HT-29 (cell line): ENCODE data around the gene TBP. TPM values are rescaled to one million over a fixed set of nuclear protein-coding genes. Genes with fewer than 3 reads are reported as not detected.
A peak's percentile ranks its signal among the peaks of the same experiment; 100 is the strongest.

ENCODE experiments used
- DNase-seq: peaks from one replicate; pipeline ENCODE4 v3.0.0-alpha.2; 2015; ENCODE audit warnings: low spot score
- total RNA-seq: library from RNA; depleted of rRNA; stranded (reverse); fragments of >200 nt; shearing (Covaris generic); gene quantifications from 2 replicates; pipeline ENCODE4 v1.2.3, GENCODE V29; 2014

The TBP gene
- total RNA-seq, 1 experiment from 2014 or later = 19.6 TPM

DNA sequence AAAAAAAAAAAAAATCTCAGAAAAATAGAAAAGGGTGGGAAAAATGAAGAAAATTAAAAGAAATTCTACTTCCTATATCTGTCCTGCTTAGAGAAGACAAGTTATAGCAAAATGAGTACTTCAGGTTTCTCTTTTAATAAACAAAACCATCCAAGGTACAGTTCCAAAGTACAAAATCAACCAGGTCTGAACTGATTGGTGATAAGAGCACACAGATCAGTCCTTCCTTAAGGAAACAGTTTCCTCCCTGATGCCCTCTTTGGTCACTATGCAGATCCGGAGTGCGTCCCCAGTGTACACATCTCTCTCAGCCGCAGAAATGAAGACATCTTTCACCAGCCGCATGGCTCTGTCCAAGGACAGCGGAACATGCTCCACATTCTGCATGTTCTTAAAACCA lies 19.2 kb upstream of the TBP start:
- no peak for DNase-seq

DNA sequence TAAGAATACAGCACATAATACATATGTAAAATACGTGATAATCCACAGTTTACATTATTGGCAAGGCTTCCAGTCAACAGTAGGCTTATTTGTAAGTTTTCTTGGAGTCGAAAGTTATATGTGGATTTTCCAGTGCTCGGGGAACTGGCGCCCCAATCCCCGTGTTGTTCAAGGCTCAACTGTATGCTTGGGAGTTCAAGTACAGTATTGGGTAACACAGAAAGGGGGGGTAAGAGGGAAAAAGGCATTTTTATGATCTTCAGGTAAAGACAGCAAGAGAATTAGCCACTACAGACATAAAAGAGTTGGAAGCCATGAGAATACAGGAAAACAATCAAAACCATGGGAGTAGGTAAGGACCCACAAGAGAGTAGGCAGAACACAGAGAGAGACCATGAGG lies 17.5 kb upstream of the TBP start:
- no peak for DNase-seq

DNA sequence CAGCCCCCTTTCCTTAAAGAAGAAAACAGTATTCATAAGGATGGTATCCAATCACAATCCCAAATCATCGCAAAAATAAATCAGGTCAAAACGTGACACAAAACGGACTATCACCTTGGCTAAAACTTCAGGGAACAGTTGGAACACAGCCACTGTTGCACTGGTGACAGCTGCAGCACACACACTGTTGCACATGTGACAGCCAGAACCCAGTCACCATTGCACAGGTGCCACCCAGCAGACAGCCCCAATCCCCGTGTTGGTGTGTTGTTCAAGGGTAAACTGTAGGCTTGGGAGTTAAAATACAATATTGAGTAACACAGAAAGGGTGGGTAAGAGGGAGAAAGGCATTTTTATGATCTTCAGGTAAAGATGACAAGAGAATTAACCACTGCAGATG lies 16.8 kb upstream of the TBP start:
- no peak for DNase-seq

DNA sequence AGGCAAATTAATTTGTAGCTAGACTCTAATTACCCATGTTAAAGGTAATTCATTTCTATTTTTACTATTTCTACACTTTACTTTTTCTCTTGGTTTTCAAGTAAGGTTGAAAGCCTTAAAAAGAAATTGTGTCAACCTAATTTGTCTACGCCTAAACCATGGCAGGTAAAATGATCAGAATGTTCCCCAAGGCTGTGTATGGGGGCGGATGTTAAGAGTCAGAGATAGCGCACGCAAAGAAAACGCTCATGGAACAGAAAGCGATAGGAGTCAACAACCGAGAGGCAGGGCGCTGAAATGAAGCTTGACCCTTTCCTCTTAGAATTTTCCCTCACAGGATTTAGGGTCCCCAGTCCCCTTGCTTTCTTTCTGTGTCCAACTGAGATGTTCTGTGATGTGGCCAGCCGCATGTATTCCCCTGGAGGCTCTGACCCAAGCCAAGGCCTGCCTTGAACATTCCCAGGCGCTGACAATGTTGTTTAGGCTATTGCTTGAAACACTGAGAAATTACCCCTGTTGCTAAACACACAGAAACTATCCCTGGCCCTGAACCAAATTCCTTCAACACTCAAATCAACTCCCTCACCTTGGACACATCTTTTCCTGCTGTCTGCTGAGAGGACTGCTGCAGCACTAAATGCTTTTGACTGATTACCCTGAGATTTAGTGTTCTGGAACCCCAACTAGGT lies 12.0 kb upstream of the TBP start:
- DNase-seq = no peak

DNA sequence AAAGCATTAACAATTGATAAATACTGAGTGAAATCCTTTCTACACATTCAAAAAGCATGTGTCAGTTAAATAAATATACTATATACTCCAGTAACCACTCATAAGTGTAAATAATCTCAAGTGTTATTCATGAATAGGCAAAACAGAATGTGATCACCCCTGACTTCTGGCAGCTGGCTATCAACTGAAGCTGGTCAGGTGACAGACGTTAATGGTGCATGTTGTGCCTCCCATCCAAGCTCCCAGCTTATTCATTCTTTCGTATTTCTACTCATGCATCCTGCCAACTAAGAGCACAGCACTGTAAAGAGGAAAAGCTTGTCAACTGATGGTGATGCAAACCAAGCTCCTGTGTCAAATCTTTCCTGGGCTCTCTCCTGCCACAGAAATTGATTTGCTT lies 8.8 kb upstream of the TBP start:
- no peak for DNase-seq

DNA sequence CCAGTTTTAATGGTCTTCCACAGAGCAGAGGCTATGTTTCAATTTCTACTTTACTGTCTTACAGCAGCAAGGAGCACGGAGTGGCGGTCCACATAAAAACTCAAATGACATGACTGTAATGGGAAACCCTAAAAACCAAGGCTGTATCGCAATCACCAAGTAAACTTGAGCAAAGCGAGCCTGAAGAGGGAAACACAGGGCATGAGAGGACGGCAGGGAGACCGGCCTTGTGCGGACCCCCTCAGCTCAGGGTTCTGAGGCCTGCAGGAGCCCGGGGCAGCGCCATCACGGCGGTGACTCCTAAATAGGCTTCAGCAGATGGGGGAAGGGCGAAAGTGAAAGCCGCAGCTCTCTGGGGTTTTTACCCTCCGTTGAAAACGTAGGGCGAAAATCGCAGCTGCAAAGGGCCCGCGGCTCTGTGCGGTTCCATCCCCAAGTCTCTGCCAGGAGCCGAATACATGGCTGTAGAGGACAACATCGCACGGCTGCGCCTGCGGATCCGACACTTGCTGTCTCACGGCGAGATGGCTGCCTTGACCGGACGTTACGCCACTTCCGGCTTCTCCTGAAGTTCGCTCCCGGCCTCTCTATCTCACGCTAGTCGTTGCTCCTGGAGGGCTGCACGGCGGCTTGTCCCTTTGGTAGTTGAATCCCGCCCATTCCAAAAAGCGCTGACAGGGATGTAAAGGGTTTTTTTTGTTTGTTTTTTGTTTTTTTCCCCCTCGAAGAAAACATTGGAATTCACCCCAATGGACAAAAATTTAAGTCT lies 1.2 kb upstream of the TBP start, which contains the start of gene PSMB1:
Gene PSMB1 (minus strand): TSS at position 543 of the 769 bp plus-strand sequence. CDS start 65 bp downstream, at position 478.
- DNase-seq = peak; percentile 92

DNA sequence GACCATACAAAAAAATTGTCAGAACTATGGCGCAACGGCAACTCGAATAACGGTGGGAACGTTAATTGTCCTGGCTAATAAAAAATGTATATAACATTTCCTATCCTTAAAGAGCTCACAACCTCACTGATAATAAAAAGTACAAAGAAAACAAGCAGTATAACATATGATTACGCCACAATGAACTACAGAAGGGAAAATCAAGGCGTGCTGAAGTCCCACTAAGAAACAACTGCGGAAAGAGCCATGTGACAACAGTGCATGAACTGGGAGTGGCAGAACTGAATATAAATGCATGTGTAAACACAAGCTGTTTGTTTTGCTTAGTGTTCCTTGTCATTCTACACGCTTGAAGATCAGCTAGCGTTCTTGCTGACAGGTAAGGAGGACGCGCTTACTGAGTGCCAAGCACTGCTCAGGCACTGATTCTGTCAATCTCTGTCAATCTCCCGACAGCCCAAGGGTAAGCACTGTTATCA lies 596 bp upstream of the TBP start:
- no peak for DNase-seq

DNA sequence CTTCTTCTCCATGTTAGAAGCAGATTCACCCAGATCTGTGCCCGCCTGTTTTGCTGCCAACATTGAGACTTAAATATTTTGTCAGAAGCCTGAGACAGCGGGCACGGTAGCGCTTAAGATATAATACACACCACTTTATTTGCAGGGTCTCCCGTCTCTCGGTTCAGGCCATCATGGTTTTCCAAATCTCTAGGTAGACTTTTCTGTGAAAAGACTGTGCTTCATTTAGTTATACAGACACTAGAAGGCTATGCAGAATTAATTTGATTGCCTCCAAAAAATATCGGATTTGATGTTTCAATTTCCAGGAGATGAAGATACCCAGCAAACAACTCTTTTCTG lies 598 bp downstream of the TBP start:
- DNase-seq = no peak

DNA sequence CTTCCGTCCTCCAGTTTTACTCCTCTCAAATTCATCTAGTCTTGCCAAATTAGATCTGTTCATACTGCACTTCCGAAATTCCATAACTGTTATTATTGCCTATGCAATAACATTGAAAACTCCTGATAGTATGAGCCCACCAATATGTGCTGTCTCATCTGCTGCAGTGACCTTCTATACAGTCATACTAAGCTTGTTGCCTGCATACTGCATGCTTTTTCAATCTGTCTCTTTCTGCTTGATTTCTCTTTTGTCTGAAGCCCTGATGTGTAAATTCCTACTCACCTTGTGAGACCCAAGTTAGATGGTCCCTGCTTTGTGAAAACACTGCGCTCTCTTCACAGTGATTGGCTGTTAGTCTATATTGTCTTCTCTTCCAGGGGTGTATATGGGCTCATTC lies 1.1 kb downstream of the TBP start:
- DNase-seq = no peak

DNA sequence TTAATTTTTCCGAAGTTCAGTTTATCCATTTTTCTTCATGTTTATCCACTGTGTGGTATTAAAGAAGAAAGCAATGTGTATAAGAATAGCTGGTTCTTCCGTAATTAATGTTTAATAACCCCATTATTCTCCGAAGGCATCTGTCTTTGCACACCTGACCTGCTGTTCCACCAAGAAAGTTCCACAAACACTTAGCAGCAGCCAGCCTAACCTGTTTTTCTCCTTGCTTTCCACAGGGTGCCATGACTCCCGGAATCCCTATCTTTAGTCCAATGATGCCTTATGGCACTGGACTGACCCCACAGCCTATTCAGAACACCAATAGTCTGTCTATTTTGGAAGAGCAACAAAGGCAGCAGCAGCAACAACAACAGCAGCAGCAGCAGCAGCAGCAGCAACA lies 7.4 kb downstream of the TBP start:
- no peak for DNase-seq

DNA sequence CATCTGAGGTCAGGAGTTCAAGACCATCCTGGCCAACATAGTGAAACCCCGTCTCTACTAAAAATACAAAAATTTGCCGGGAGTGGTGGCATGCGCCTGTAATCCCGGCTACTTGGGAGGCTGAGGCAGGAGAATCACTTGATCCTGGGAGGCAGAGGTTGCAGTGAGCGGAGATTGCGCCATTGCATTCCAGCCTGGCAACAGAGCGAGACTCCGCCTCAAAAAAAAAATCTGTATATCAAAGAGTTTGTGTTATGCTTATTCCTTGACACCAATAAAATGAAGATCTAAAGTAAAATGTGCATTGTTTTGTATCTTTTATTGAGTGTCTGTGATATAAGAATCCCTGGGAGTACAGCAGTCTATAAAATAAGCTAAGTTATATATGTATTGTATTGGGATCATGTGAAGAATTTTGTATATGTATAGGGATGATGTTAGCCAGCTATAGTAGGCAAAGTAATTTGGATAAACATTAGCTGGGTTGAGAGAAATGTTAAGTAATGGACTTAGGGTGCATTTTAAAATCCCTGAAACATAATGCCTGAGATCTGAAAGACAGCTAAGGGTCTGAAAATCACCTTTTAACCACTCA lies 10.9 kb downstream of the TBP start:
- no peak for DNase-seq

DNA sequence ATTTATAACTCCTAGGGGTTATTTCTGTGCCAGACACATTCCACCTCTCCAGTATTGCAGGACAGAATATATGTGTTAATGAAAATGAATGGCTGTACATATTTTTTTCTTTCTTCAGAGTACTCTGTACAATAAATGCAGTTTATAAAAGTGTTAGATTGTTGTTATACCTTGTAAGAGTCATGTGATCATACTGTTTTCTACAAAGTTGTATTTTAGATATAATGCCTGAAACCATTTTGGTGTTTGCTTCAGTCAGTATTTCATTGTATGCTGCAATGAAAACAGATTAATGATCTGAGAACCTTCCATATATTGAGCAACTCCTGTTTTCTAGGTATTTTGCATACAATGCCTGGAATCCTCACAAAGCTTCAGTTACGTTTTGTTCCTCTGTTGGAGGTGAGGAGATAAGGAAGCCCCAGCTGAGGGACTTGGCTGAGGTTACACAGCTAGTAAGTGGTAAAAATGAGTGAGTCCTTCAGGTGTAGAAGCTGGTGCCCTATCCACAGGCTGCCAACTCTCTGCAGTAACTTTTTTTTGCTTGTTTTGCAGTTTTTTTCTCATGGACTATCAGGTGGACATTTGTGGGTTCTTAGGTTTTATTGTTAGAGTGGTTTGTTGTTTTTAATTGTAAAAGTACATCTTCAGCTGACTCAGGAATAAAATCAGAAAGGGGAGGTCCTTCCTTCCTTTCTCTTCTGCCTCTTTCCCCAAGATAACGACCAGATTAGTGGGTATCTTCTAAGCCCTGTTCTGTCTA lies 18.7 kb downstream of the TBP start:
- DNase-seq = no peak

DNA sequence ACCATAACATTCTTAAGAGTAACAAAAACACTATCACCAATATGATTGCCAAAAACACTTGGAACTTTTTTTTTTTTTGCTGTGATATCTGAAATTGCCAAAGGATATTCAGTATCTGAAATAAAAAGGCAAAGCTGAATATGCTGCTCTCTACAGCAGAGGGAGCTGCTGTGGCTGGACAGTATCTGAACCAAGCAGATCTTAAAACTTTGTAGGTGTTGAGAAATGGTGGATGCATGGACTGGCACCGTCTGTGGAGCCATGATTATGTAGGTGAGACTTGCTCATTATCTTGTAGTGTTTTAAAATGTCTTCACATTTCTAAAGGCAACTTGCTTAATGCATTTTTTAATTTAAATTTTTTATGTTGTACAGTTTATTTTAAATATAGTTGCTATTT lies 21.1 kb downstream of the TBP start:
- DNase-seq = peak; percentile 23

DNA sequence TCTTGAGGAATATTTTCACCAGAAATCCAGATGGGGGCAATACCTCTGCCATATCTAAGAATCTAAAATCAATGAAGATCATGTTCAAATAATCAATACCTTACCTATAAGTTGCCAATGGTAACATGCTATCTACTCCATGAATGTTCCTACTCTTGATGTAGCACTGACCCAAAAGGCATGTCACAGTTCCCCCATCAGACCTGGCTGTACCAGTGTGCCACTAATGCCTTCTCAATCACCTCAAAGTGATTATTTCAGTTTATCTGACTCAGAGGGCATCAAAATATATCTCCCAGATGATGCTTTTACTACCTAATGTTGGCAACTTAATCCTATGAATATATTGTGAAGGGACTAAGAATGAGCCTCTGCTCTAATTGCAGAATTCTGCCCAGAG lies 24.7 kb downstream of the TBP start:
- no peak for DNase-seq

DNA sequence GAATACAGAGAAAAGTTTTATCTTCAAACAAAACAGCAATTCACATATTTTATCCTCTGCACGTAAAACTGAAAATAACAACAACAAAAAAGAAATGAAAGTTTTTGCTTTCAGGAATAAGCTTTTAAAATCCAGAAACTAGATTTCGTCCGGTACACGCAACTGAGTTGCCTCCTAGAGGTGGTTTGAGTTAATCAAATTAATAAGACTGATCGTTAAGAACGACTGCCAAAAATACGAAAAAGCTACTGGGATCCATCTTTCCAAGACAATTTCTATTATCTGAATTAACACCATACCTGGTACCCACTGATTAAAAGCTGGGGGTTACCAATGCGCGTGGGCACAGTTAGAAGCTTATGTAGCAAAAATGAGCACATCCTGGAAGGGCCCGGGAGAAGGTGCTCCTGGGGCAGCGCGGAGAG lies 29.6 kb downstream of the TBP start:
- DNase-seq = peak; percentile 60

DNA sequence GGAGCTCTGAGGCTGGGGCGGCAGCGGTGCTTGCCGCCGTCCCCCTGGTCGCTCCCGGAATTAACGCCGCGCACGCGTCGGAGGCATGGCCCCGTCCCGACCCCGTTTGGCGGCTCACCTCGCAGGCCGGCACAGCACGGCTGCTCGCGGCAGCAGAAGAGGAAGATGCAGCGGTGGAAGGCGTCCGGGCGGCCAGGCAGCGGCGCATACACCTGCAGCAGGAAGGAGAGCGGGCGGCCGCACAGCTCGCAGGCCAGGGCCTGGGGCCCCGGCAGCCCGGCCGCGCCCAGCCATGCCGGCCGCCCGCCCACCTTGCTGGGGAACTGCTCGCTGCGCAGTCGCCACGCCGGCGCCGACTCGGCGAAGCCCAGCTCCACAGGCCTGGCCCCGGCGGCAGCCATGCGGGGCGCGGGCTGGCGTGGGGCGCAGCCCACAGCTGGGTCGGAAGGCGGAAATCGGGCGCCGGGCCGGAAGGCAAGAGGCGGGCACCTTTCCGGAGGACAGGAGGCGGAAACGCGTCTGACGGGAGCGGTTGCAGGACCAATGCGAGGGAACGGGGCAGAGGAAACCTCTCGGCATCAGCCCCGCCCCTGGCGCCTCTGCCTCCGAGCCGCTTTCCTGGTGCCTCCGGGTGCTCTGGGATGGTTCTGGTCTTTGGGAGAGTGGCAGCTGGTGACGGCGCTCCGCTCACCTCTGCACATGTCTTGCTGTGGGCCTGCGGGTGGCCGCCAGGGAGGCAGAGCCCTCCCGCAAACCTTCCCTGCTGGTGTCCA lies 30.2 kb downstream of the TBP start, which contains the start of gene PDCD2:
Gene PDCD2 (minus strand): TSS at position 457 of the 773 bp plus-strand sequence. CDS start 56 bp downstream, at position 401.
- DNase-seq = peak; percentile 94

DNA sequence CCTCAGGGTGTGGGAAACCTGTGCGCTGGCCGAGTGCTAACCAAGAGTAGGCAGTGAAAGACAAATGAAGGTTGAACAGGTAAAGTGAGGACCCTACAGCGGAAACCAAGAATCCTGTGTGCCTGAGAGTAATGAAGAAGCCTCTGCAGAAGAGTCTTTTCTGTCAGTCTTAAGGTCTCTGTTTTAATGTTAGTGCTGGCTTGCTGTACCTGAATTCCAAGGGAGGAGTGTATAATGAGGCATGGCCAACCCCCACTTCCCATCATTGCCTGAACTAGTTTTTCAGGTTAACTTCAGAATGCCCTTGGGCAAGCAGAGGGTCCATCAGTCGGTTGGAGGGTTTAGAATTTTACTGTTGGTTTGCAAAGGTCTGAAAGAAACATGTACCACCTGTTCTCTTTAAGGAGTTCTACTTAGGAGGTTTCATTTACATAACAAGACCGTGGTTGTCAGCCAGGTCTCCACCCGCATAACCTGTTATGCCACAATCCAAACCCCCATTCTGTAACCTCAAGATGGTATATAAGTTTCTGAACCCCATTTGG lies 30.9 kb downstream of the TBP start:
- DNase-seq = peak; percentile 60

DNA sequence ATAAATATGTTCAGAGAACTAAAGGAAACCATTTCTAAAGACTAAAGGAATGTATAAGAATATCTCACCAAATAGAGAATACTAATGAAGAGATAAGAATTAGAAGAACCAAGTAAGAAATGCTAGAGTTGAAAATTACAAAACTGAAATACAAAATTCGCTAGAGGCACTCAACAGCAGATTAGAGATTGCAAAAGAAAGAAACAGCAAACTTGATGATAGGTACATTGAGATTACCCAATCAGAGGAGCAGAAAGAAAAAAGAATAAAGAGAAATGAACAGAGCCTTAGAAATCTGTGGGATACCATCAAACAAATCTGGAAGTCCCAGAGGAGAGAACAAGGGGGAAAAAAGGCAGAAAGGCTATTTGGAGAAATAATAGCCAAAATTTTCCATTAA lies 36.6 kb downstream of the TBP start:
- DNase-seq = no peak

DNA sequence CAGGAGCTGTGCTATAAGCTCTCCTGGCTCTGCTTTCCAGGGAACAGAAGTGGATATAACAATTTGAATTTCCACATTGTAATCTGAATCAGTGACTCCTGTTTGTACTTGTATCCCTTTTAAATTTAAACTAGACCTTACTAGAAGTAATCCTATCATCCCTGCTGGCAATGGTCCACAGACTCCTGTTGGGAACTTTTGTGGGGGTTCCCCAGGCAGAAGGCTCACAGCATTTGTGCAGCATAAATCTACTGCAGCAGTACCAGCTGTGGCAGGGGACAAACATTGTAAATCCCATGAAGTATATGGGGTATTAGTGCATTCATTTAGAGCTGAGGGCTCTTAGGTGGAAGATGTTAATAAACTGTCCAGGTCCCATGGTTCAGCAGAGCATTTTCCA lies 42.3 kb downstream of the TBP start:
- no peak for DNase-seq

DNA sequence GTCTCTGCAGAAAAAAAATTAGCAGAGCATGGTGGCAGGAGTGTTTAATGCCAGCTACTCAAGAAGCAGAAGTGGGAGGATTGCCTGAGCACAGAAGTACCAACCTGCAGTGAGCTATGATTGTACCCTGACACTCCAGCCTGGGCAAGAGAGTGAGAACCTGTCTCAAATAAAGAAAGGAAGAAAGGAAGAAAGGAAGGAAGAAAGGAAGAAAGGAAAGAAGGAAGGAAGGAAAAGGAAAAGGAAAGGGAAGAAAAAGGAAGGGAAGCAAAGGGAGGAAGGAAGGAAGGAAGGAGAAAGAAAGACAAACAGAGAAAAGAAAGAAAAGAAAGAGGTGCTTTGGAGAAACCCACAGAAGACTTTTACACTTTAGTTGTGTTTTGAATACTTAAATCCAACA lies 43.1 kb downstream of the TBP start:
- DNase-seq = no peak
